ENCODE results near the gene ANG.

- TF ChIP-seq TCF12 (IDR thresholded peaks at IDR 0.05; ENCODE audit: low read depth, low read length) (0 out of 2 replicates have a peak, but pooled peaks have one; percentile 47), POLR2A (IDR thresholded peaks at IDR 0.05; ENCODE audit: control extremely low read depth in 1 of 2, low read depth in 2 of 2, low read length in 2 of 2) (no peak), TAF1 (IDR thresholded peaks at IDR 0.05; ENCODE audit: low read depth, low read length) (no peak)
Observed at GRCh38 chr14:20662968-20663732, 25.4 kb upstream of the ANG start.
